NT2/D1 (cell line): ENCODE measurements around the gene RMDN2.

Experiments used
- DNase-seq: peaks from one replicate; pipeline ENCODE4 v3.0.0-alpha.2; 2011; ENCODE audit warnings: low read depth, low spot score
- H3K27me3 ChIP-seq: 2 replicates; pipeline ENCODE4 v1.6.0; 2011; ENCODE audit warnings: mild to moderate bottlenecking; ENCODE audit not compliant: insufficient read length, insufficient read depth
- H3K36me3 ChIP-seq: 2 replicates; pipeline ENCODE4 v1.6.1; 2011; ENCODE audit warnings: mild to moderate bottlenecking, low read length, mixed read lengths; ENCODE audit not compliant: insufficient read depth, insufficient read length
- H3K4me1 ChIP-seq: 2 replicates; pipeline ENCODE4 v1.5.1; 2011; ENCODE audit not compliant: insufficient read depth, insufficient read length
- H3K4me3 ChIP-seq: 2 replicates; pipeline ENCODE4 v1.5.1; 2011; ENCODE audit warnings: low read depth; ENCODE audit not compliant: insufficient read length
- H3K9ac ChIP-seq: 2 replicates; pipeline ENCODE4 v1.6.0; 2011; ENCODE audit warnings: low read depth; ENCODE audit not compliant: insufficient read length
- H3K9me3 ChIP-seq: 2 replicates; pipeline ENCODE4 v1.5.1; 2011; ENCODE audit warnings: mild to moderate bottlenecking, low read length; ENCODE audit not compliant: insufficient read depth
- SUZ12 ChIP-seq: IDR thresholded peaks from 2 replicates; pipeline ENCODE4 v1.6.1; 2011; ENCODE audit not compliant: insufficient read length, insufficient read depth; ENCODE audit errors: extremely low read depth
- YY1 ChIP-seq: IDR thresholded peaks from 2 replicates; pipeline ENCODE4 v1.6.1; 2011; ENCODE audit not compliant: insufficient read length, insufficient read depth
- ZNF274 ChIP-seq: IDR thresholded peaks from 2 replicates; pipeline ENCODE4 v1.6.1; 2011; ENCODE audit warnings: mild to moderate bottlenecking, low read depth, low read length

The RMDN2 gene

GRCh38 chr2:37912056-37912455, 13.0 kb upstream of the RMDN2 start:
- Histone ChIP-seq H3K27me3 (no peaks in the 10 kb centered on the region), H3K36me3 (no peaks in the 10 kb centered on the region), H3K4me3 (no peak overlapping the region), H3K9me3 (no peaks in the 10 kb centered on the region), H3K9ac (no peak overlapping the region), H3K4me1 (no peaks in the 10 kb centered on the region)
- DNase-seq: no peak
- TF ChIP-seq YY1 (no peak), ZNF274 (no peak), SUZ12 (no peak)

- no peaks in the 10 kb centered on the region for H3K9me3 ChIP-seq
- no peaks in the 10 kb centered on the region for H3K27me3 ChIP-seq
- H3K4me3 ChIP-seq: no peak overlapping the region
- TF ChIP-seq YY1: no peak
- TF ChIP-seq SUZ12: no peak
- TF ChIP-seq ZNF274: no peak
- no peak for DNase-seq
- no peak overlapping the region for H3K9ac ChIP-seq
- H3K4me1 ChIP-seq: no peaks in the 10 kb centered on the region
- H3K36me3 ChIP-seq: no peaks in the 10 kb centered on the region
Measured at GRCh38 chr2:37912616-37913015, 12.5 kb upstream of the RMDN2 start.

- H3K4me3 ChIP-seq: no peak overlapping the region
- no peaks in the 10 kb centered on the region for H3K9me3 ChIP-seq
- H3K9ac ChIP-seq: no peak overlapping the region
- TF ChIP-seq SUZ12 (no peak), ZNF274 (no peak), YY1 (no peak)
- DNase-seq: no peak
- no peaks in the 10 kb centered on the region for H3K36me3 ChIP-seq
- H3K4me1 ChIP-seq: no peaks in the 10 kb centered on the region
- H3K27me3 ChIP-seq: no peaks in the 10 kb centered on the region
Measured at GRCh38 chr2:37914340-37914739, 10.7 kb upstream of the RMDN2 start.

- no peaks in the 10 kb centered on the region for H3K4me1 ChIP-seq
- no peaks in the 10 kb centered on the region for H3K9me3 ChIP-seq
- H3K27me3 ChIP-seq: no peaks in the 10 kb centered on the region
- H3K36me3 ChIP-seq: no peaks in the 10 kb centered on the region
- no peak overlapping the region for H3K4me3 ChIP-seq
- H3K9ac ChIP-seq: no peak overlapping the region
- no peak for DNase-seq
- TF ChIP-seq YY1 (no peak), SUZ12 (no peak), ZNF274 (no peak)
Measured at GRCh38 chr2:37915773-37916172, 9.3 kb upstream of the RMDN2 start.

- no peak for DNase-seq
- H3K9ac ChIP-seq: no peak overlapping the region
- H3K4me3 ChIP-seq: no peak overlapping the region
- H3K4me1 ChIP-seq: no peaks in the 10 kb centered on the region
- no peaks in the 10 kb centered on the region for H3K9me3 ChIP-seq
- no peak for TF ChIP-seq YY1
- TF ChIP-seq SUZ12: no peak
- no peak for TF ChIP-seq ZNF274
- H3K27me3 ChIP-seq: no peaks in the 10 kb centered on the region
- H3K36me3 ChIP-seq: no peaks in the 10 kb centered on the region
Measured at GRCh38 chr2:37916512-37917082, 8.5 kb upstream of the RMDN2 start.

GRCh38 chr2:37917281-37918228, 7.5 kb upstream of the RMDN2 start:
- Histone ChIP-seq H3K27me3 (no peaks in the 10 kb centered on the region), H3K9me3 (no peaks in the 10 kb centered on the region), H3K4me3 (no peak overlapping the region), H3K9ac (no peak overlapping the region), H3K36me3 (no peaks in the 10 kb centered on the region), H3K4me1 (no peaks in the 10 kb centered on the region)
- no peak for DNase-seq
- TF ChIP-seq ZNF274 (no peak), YY1 (no peak), SUZ12 (no peak)

GRCh38 chr2:37918742-37919186, 6.3 kb upstream of the RMDN2 start:
- Histone ChIP-seq H3K4me1 (no peaks in the 10 kb centered on the region), H3K9ac (no peak overlapping the region), H3K9me3 (no peaks in the 10 kb centered on the region), H3K27me3 (no peaks in the 10 kb centered on the region), H3K4me3 (no peak overlapping the region), H3K36me3 (no peaks in the 10 kb centered on the region)
- TF ChIP-seq SUZ12: no peak
- TF ChIP-seq YY1: no peak
- no peak for TF ChIP-seq ZNF274
- no peak for DNase-seq
